Astrocyte (in vitro differentiated cells and primary cell): ENCODE data around the gene SORT1. TPM values are rescaled to one million over a fixed set of nuclear protein-coding genes. Genes with fewer than 3 reads are reported as not detected.

Source experiments
- DNase-seq: peaks from one replicate; pipeline ENCODE4 v3.0.0-alpha.2; 2010; ENCODE audit warnings: low read depth
- FAIRE-seq: peaks from 2 replicates; lab custom pipeline; 2011; peaks lifted over from hg19 to GRCh38; lab: Jason Lieb, UNC
- H2AFZ ChIP-seq: 2 replicates; pipeline ENCODE4 v1.6.0; 2012; ENCODE audit warnings: low read depth, low read length, inconsistent platforms
- H3K27ac ChIP-seq: 2 replicates; pipeline ENCODE4 v1.5.1; 2011; ENCODE audit warnings: low read depth, low read length, inconsistent platforms
- H3K27me3 ChIP-seq: 2 replicates; pipeline ENCODE4 v1.6.0; 2011; ENCODE audit warnings: low read length, inconsistent platforms; ENCODE audit not compliant: insufficient read depth
- H3K36me3 ChIP-seq: 2 replicates; pipeline ENCODE4 v1.5.1; 2011; ENCODE audit warnings: low read length, inconsistent platforms; ENCODE audit not compliant: insufficient read depth
- H3K4me1 ChIP-seq: 2 replicates; pipeline ENCODE4 v1.5.1; 2011; ENCODE audit warnings: low read length, inconsistent platforms; ENCODE audit not compliant: insufficient read depth
- H3K4me2 ChIP-seq: 2 replicates; pipeline ENCODE4 v1.6.0; 2012; ENCODE audit warnings: low read length, inconsistent platforms
- H3K4me3 ChIP-seq: 2 replicates; pipeline ENCODE4 v1.5.1; 2011; ENCODE audit warnings: low read depth, mild to moderate bottlenecking, low read length, inconsistent platforms; ENCODE audit not compliant: insufficient read depth
- H3K79me2 ChIP-seq: 2 replicates; pipeline ENCODE4 v1.6.0; 2012; ENCODE audit warnings: mild to moderate bottlenecking, low read length, inconsistent platforms; ENCODE audit not compliant: insufficient read depth
- H3K9ac ChIP-seq: 2 replicates; pipeline ENCODE4 v1.6.0; 2012; ENCODE audit warnings: mild to moderate bottlenecking, low read length, inconsistent platforms
- H3K9me3 ChIP-seq: 2 replicates; pipeline ENCODE4 v1.5.1; 2012; ENCODE audit warnings: low read depth, mild to moderate bottlenecking, low read length, inconsistent platforms; ENCODE audit not compliant: insufficient read depth
- H4K20me1 ChIP-seq: 2 replicates; pipeline ENCODE4 v1.6.0; 2012; ENCODE audit warnings: low read length, inconsistent platforms; ENCODE audit not compliant: insufficient read depth
- H3K27ac Mint-ChIP-seq: one replicate; pipeline ENCODE4 v1.8.0; 2021; ENCODE audit warnings: mild to moderate bottlenecking, mixed read lengths; ENCODE audit not compliant: unreplicated experiment
- H3K27me3 Mint-ChIP-seq: one replicate; pipeline ENCODE4 v1.8.0; 2021; ENCODE audit warnings: low read depth, mixed read lengths; ENCODE audit not compliant: unreplicated experiment
- H3K36me3 Mint-ChIP-seq: one replicate; pipeline ENCODE4 v1.8.0; 2021; ENCODE audit warnings: low read depth, mixed read lengths; ENCODE audit not compliant: unreplicated experiment
- H3K4me1 Mint-ChIP-seq: one replicate; pipeline ENCODE4 v1.8.0; 2021; ENCODE audit warnings: low read depth, mixed read lengths; ENCODE audit not compliant: unreplicated experiment
- H3K4me3 Mint-ChIP-seq: one replicate; pipeline ENCODE4 v1.8.0; 2021; ENCODE audit warnings: mild to moderate bottlenecking, moderate library complexity, mixed read lengths; ENCODE audit not compliant: unreplicated experiment
- H3K9me3 Mint-ChIP-seq: one replicate; pipeline ENCODE4 v1.8.0; 2021; ENCODE audit warnings: mild to moderate bottlenecking, mixed read lengths; ENCODE audit not compliant: unreplicated experiment
- CTCF ChIP-seq: IDR thresholded peaks from 2 replicates; pipeline ENCODE4 v1.5.1; 2011; ENCODE audit warnings: low read depth, mild to moderate bottlenecking, inconsistent platforms, low read length, moderate library complexity; ENCODE audit not compliant: insufficient read depth
- EZH2 ChIP-seq: IDR thresholded peaks from 2 replicates; pipeline ENCODE4 v1.6.1; 2012; ENCODE audit warnings: mild to moderate bottlenecking, low read length, inconsistent platforms; ENCODE audit not compliant: insufficient read depth
- total RNA-seq: library from RNA; stranded (reverse); gene quantifications from 2 replicates; pipeline ENCODE4 v1.2.1, GENCODE V29; 2021

The SORT1 gene
- total RNA-seq, 1 donor from 2014 or later: 135 TPM

GRCh38 chr1:109279615-109280278 lies 118.0 kb downstream of the SORT1 start:
- TF ChIP-seq EZH2: no peak
- TF ChIP-seq CTCF: no peak
- Mint-ChIP-seq H3K9me3 (no peaks in the 10 kb centered on the region), H3K27ac (no peak overlapping the region), H3K4me1 (peaks cover 31% of the 10 kb centered on the region), H3K4me3 (no peak overlapping the region), H3K36me3 (peaks cover 9% of the 10 kb centered on the region), H3K27me3 (no peaks in the 10 kb centered on the region)
- no peaks in the 10 kb centered on the region for H3K9me3 ChIP-seq
- no peak overlapping the region for H3K9ac ChIP-seq
- no peak for DNase-seq
- FAIRE-seq: no peak
- H3K27me3 ChIP-seq: no peaks in the 10 kb centered on the region
- no peak overlapping the region for H2AFZ ChIP-seq
- H3K4me1 ChIP-seq: peaks cover 57% of the 10 kb centered on the region
- peaks cover 29% of the 10 kb centered on the region for H3K79me2 ChIP-seq
- H3K4me2 ChIP-seq: no peak overlapping the region
- no peaks in the 10 kb centered on the region for H3K36me3 ChIP-seq
- H3K27ac ChIP-seq: no peak overlapping the region
- no peak overlapping the region for H3K4me3 ChIP-seq
- H4K20me1 ChIP-seq: no peaks in the 10 kb centered on the region

GRCh38 chr1:109277434-109278204 lies 120.1 kb downstream of the SORT1 start:
- no peak for FAIRE-seq
- peak overlapping the region; percentile 30 for H3K4me2 ChIP-seq
- H3K9ac ChIP-seq: no peak overlapping the region
- peaks cover 25% of the 10 kb centered on the region for H3K79me2 ChIP-seq
- Mint-ChIP-seq H3K9me3 (no peaks in the 10 kb centered on the region), H3K4me3 (peak overlapping the region; percentile 57), H3K36me3 (peaks cover 7% of the 10 kb centered on the region), H3K27me3 (no peaks in the 10 kb centered on the region), H3K27ac (peak overlapping the region; percentile 47), H3K4me1 (peaks cover 35% of the 10 kb centered on the region)
- peak; percentile 86 for TF ChIP-seq CTCF
- no peak for TF ChIP-seq EZH2
- DNase-seq: no peak
- H3K27ac ChIP-seq: peak overlapping the region; percentile 31
- H2AFZ ChIP-seq: no peak overlapping the region
- H3K9me3 ChIP-seq: no peaks in the 10 kb centered on the region
- no peak overlapping the region for H3K4me3 ChIP-seq
- no peaks in the 10 kb centered on the region for H3K36me3 ChIP-seq
- H3K27me3 ChIP-seq: no peaks in the 10 kb centered on the region
- no peaks in the 10 kb centered on the region for H4K20me1 ChIP-seq
- peaks cover 52% of the 10 kb centered on the region for H3K4me1 ChIP-seq
